ENCODE measurements around the gene GRIN3B.

Gene GRIN3B

DNA sequence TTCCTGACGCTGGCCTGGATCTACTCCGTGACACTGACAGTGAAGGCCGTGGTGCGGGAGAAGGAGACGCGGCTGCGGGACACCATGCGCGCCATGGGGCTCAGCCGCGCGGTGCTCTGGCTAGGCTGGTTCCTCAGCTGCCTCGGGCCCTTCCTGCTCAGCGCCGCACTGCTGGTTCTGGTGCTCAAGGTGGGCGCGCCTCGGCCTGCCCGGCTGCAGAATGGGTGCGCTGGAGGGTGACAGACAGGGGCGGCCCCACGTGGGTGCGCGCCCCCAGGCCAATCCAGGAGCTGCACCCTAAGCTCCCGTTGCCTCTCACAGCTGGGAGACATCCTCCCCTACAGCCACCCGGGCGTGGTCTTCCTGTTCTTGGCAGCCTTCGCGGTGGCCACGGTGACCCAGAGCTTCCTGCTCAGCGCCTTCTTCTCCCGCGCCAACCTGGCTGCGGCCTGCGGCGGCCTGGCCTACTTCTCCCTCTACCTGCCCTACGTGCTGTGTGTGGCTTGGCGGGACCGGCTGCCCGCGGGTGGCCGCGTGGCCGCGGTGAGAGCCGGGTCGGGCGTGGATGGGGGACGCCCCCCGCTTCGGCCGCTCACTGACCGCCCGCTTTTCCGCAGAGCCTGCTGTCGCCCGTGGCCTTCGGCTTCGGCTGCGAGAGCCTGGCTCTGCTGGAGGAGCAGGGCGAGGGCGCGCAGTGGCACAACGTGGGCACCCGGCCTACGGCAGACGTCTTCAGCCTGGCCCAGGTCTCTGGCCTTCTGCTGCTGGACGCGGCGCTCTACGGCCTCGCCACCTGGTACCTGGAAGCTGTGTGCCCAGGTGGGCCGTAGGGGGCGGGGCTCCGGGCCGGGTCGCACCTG is 46.8 kb downstream of the GRIN3B start:
- no peak for DNase-seq

- DNase-seq: no peak
These were observed 47.5 kb downstream of the GRIN3B start for GRCh38 chr19:1047696-1048147.

DNA sequence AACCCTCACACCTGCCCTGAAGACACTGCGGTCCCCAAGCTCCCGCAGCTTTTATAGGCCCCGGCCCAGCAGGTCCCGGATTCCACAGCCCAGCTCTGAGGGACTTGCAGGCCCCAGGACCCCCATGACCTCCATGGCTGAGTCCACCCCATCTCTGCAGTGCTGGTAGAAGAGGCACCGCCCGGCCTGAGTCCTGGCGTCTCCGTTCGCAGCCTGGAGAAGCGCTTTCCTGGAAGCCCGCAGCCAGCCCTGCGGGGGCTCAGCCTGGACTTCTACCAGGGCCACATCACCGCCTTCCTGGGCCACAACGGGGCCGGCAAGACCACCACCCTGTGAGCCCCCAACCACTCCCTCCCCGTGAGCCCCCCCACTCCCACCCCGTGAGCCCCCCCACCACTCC is 48.9 kb downstream of the GRIN3B start:
- no peak for DNase-seq

- no peak for DNase-seq
These were observed 49.6 kb downstream of the GRIN3B start for GRCh38 chr19:1049800-1050199.

DNA sequence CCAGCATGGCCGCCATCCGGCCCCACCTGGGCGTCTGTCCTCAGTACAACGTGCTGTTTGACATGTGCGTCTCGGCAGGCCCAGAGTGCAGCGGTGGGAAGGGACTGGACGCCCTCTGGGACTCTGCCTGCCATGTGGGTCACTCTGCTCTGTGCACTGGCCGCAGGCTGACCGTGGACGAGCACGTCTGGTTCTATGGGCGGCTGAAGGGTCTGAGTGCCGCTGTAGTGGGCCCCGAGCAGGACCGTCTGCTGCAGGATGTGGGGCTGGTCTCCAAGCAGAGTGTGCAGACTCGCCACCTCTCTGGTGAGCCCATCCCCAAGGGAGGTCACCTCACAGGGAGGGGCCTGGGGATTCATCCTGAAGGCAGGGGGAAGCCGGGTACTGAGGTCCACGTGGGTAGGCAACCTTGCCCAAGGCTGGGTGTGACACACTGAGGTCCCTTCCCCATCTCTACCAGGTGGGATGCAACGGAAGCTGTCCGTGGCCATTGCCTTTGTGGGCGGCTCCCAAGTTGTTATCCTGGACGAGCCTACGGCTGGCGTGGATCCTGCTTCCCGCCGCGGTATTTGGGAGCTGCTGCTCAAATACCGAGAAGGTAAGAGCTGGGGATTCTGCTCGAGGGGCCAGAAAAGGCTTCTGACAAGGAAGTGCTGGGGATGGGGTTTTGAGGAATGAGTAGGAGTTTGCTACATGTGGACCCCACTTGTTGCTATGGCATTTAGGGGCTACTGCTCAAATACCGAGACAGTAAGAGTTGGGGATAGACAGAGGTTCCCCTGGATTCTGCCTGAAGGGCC is 51.0 kb downstream of the GRIN3B start:
- no peak for DNase-seq

GRCh38 chr19:1051791-1052190 is 51.6 kb downstream of the GRIN3B start:
- no peak for DNase-seq

DNA sequence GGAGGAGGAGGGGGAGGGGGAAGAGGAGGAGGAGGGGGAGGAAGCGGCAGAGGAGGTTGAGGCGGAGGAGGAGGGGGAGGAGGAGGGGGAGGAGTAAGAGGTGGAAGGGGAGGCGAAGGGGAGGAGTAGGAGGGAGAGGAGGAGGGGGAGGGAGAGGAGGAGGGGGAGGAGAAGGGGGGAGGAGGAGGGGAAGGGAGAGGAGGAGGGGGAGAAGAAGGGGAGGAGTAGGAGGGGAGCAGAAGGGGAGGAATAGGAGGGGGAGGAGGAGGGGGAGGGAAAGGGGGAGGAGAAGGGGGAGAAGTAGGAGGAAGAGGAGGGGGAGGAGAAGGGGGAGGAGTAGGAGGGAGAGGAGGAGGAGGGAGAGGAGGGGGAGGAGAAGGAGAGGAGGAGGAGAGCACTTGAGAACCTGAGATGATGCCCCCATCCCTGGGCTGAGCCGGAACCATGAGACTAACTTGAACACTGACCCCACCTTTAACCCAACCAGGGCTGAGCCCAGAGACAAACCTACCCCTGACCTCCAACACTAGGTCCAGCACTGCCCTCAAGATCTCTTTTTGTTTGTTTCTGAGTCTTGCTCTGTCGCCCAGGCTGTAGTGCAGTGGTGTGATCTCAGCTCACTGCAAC is 52.2 kb downstream of the GRIN3B start:
- no peak for DNase-seq

DNA sequence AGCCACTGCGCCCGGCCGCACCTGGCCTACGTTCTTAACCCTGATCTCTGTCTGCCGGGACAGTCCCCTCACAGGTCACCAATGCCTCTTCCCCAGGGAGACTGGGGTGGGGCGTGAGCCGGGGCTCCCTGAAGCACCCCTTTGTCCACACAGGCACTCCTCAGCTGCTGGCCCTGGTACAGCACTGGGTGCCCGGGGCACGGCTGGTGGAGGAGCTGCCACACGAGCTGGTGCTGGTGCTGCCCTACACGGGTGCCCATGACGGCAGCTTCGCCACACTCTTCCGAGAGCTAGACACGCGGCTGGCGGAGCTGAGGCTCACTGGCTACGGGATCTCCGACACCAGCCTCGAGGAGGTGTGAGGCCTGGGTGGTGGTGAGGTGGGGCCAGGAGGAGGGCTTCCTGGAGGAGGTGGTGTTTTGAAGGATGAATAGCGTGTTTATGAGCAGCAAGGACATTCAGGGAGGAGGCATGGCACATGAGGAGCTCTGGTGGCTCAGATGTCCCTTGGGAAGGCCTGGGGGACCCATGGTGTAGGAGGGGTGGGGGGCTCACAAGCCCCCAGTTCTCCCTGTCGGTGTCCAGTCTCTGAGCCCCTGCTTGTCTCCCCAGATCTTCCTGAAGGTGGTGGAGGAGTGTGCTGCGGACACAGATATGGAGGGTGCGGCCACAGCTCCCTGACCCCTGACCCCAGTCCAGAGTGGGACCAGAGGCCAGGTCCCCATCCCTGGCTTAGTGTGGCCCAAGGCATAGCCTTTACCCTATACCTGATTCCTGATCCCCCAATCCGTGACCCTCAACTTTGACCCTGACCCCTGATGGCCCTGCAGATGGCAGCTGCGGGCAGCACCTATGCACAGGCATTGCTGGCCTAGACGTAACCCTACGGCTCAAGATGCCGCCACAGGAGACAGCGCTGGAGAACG is 53.2 kb downstream of the GRIN3B start:
- DNase-seq: no peak

GRCh38 chr19:1054102-1055027 is 54.1 kb downstream of the GRIN3B start:
- no peak for DNase-seq

GRCh38 chr19:1055028-1055425 is 54.8 kb downstream of the GRIN3B start:
- DNase-seq: no peak

GRCh38 chr19:1055886-1056620 is 55.8 kb downstream of the GRIN3B start:
- DNase-seq: no peak

DNA sequence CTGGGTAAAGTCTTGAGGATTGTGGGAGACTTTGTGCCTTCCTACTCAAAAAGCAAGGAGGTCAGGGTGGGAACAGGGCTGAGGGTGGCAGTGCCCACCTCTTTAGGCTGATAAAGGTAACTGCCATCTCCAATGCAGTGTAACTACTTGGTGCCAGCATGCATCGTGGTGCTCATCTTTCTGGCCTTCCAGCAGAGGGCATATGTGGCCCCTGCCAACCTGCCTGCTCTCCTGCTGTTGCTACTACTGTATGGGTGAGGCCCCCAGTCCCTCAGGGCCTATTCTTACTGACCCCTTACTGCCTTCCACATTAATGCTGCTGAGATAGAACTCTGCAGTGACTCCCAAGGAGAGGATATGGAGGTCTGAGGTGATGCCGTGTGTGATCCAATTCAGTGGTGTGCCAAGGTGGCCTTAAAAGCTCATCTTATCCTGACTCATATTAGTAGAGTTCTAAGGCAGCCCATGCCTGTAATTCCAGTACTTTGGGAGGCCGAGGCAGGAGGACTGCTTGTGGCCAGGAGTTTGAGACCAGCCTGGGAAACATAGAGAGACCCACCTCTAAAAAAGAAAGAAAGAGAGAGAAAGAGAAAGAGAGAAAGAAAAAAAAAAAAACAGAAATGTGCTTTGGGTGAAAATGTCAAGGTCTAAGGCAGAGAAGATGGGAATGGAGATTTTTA is 57.1 kb downstream of the GRIN3B start:
- DNase-seq: peak in 1 of 2 donors; percentile 13

- no peak for DNase-seq
These were observed 57.9 kb downstream of the GRIN3B start for GRCh38 chr19:1058112-1058511.

All from bone marrow (tissue), 2 donors.